SU-DHL-6 (cell line): ENCODE data around the gene KAZN.
"Not testable (repeated sequence)": the region's sequence is repeated elsewhere in the genome, so short reads cannot be mapped to it uniquely, and the experiment has no call there.

ENCODE experiments used
- H2AFZ ChIP-seq: fragments of 200-600 bp; sonication (generic); 2 replicates; pipeline ENCODE4 v1.6.1; 2014; ENCODE audit warnings: low read depth, mild to moderate bottlenecking, moderate library complexity, mixed read lengths, antibody characterized with exemption, low read length; ENCODE audit not compliant: severe bottlenecking
- H3F3A ChIP-seq: fragments of 200-600 bp; shearing (Covaris generic); 2 replicates; pipeline ENCODE4 v1.6.0; 2016; ENCODE audit warnings: antibody characterized with exemption, mild to moderate bottlenecking; ENCODE audit not compliant: insufficient read depth
- H3K27ac ChIP-seq: fragments of 200-600 bp; sonication (generic); 2 replicates; pipeline ENCODE4 v1.5.1; 2016; ENCODE audit warnings: low read depth, mild to moderate bottlenecking, low read length, moderate library complexity, mixed read lengths
- H3K27me3 ChIP-seq: fragments of 200-600 bp; sonication (generic), shearing (Covaris generic); 2 replicates; pipeline ENCODE4 v1.6.0; 2014; ENCODE audit warnings: mild to moderate bottlenecking, low read length
- H3K36me3 ChIP-seq: fragments of 200-600 bp; sonication (generic); 2 replicates; pipeline ENCODE4 v1.6.1; 2014; ENCODE audit warnings: mild to moderate bottlenecking, low read length, mixed read lengths
- H3K4me2 ChIP-seq: fragments of 300-600, 200-600 bp; shearing (Covaris generic), sonication (generic); 2 replicates; pipeline ENCODE4 v1.6.0; 2014; ENCODE audit warnings: low read length, low read depth, mild to moderate bottlenecking; ENCODE audit not compliant: poor library complexity, severe bottlenecking
- H3K4me3 ChIP-seq: fragments of 200-600 bp; sonication (generic); 2 replicates; pipeline ENCODE4 v1.5.1; 2014; ENCODE audit warnings: antibody characterized with exemption, low read length, mild to moderate bottlenecking, mixed read lengths; ENCODE audit not compliant: insufficient read depth, poor library complexity, severe bottlenecking
- H3K79me2 ChIP-seq: fragments of 200-600 bp; sonication (generic); 2 replicates; pipeline ENCODE4 v1.6.1; 2014; ENCODE audit warnings: mild to moderate bottlenecking, low read length, moderate library complexity; ENCODE audit not compliant: insufficient read depth
- H3K9ac ChIP-seq: fragments of 200-600 bp; sonication (generic); 2 replicates; pipeline ENCODE4 v1.7.0; 2014; ENCODE audit warnings: mild to moderate bottlenecking, low read length
- H3K9me2 ChIP-seq: fragments of 200-600 bp; sonication (generic); replicated peaks from 2 replicates; pipeline ENCODE4 v1.6.1; 2014; ENCODE audit warnings: low read length; ENCODE audit not compliant: insufficient read depth
- H3K9me3 ChIP-seq: fragments of 200-600 bp; sonication (generic); 2 replicates; pipeline ENCODE4 v1.6.1; 2014; ENCODE audit warnings: low read length, mixed read lengths; ENCODE audit not compliant: insufficient read depth
- H4K20me1 ChIP-seq: fragments of 200-600 bp; sonication (generic); 2 replicates; pipeline ENCODE4 v1.6.1; 2014; ENCODE audit warnings: low read depth, mild to moderate bottlenecking, antibody characterized with exemption, low read length, moderate library complexity, mixed read lengths
- CTCF ChIP-seq: fragments of 200-600 bp; sonication (generic); IDR thresholded peaks from one replicate; pipeline ENCODE4 v1.5.1; 2017; ENCODE audit warnings: antibody characterized with exemption, mild to moderate bottlenecking, low read length, moderate library complexity; ENCODE audit not compliant: insufficient read depth, poor library complexity, severe bottlenecking
- EZH2phosphoT487 ChIP-seq: fragments of 200-600 bp; sonication (generic), shearing (Covaris generic); conservative IDR thresholded peaks from 2 replicates; pipeline ENCODE4 v1.6.1; 2018; ENCODE audit warnings: mild to moderate bottlenecking, antibody characterized with exemption, low read length, moderate library complexity, mixed read lengths

Gene KAZN

DNA sequence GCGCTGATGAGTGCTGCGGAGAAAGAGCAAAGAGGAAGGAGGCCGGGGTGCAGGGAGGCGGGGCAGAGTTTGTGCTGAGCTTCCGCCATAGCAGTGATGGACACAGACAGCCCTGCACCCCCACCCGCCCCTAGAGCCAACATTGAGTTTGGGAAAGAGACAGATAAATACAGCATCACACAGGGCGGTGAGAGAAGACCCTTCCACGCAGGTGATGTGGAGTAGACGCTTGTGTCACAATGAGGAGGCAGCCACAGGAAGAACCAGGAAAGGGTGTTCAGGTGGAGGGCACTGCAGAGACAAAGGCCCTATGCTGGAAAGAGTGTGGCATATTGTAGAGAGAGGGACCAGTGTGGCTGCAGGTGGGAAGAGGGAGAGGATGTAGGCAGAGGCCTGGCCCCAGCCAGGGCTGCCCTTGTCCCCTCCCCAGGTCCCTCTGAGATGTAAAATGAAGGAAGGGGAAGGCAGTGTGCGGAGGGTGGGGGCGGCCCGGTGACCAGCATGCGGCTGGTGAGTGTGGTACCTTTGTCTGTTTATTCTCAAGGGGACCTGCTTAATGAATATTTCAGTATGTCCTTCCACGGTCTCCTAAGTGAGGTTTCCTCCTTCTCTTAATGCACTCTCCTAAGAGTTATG, 360.7 kb downstream of the KAZN start:
- no peaks in the 10 kb centered on the region for H3K36me3 ChIP-seq
- no peaks in the 10 kb centered on the region for H4K20me1 ChIP-seq
- H3K9me2 ChIP-seq: no peaks in the 10 kb centered on the region
- H3K4me2 ChIP-seq: no peak overlapping the region
- H3K79me2 ChIP-seq: no peaks in the 10 kb centered on the region
- H3K27ac ChIP-seq: no peak overlapping the region
- 0 out of 2 replicates have a peak, but pooled peaks cover 2% of the 10 kb centered on the region for H3K9me3 ChIP-seq
- no peak overlapping the region for H3K9ac ChIP-seq
- H3K27me3 ChIP-seq: no peaks in the 10 kb centered on the region
- TF ChIP-seq CTCF: no peak
- H3F3A ChIP-seq: no peaks in the 10 kb centered on the region
- H2AFZ ChIP-seq: no peak overlapping the region
- no peak overlapping the region for H3K4me3 ChIP-seq

DNA sequence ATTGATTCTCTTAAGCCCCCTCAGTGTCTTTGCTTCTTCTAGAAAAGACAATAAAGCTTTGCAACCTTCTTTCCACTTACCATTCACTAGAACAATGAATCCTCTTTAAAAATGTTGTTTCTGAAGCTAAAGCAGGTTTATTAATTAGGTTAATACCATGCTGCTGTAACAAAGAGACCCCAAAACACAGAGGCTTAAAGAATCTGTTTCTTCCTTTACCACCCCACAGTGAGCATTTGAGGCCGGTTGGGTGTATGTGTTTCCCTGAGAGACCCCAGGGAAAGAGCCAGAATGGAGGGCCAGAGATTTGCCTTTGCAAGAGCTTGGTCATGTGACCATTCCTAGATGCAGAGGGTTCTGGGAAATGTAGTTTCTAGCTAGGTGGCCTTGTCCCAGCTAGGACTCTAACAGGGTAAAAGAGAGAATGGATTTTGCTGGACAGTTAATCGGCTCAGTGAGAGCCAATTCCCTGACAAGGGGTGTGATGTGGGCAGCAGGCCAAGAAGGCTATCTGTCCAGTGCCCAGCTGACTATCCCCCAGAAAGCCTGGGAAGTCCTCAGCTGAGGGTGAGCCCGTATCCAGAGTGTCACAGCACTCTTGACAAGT, 363.3 kb downstream of the KAZN start:
- no peak overlapping the region for H3K9ac ChIP-seq
- no peaks in the 10 kb centered on the region for H3K27me3 ChIP-seq
- H3K79me2 ChIP-seq: no peaks in the 10 kb centered on the region
- H3K36me3 ChIP-seq: no peaks in the 10 kb centered on the region
- TF ChIP-seq CTCF (no peak), EZH2phosphoT487 (no peak)
- H2AFZ ChIP-seq: no peak overlapping the region
- H3K9me2 ChIP-seq: no peaks in the 10 kb centered on the region
- H3K4me3 ChIP-seq: no peak overlapping the region
- no peaks in the 10 kb centered on the region for H4K20me1 ChIP-seq
- H3K4me2 ChIP-seq: no peak overlapping the region
- no peaks in the 10 kb centered on the region for H3K9me3 ChIP-seq
- H3F3A ChIP-seq: no peaks in the 10 kb centered on the region
- H3K27ac ChIP-seq: no peak overlapping the region

DNA sequence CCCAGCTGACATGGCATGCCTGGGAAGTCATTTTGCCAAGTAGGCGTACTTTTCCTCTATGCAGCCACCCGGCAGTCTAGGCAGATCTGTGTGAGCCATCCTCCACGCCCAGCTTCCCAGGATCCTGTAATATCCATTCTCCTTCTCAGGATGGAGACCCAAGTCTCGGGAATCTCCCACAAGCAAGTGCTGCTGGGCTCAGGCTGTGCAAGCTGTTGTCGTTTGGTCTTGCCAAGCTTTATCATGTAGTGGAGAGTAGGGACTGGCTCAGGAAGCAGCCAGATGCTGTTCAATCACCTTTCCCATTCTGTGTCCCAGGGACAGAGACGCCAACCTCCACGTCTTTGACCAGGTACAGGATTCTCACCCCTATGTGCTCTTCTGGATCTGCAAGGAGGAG, 363.9 kb downstream of the KAZN start:
- no peaks in the 10 kb centered on the region for H3F3A ChIP-seq
- H3K27ac ChIP-seq: no peak overlapping the region
- H4K20me1 ChIP-seq: no peaks in the 10 kb centered on the region
- no peak overlapping the region for H3K9ac ChIP-seq
- H3K9me3 ChIP-seq: no peaks in the 10 kb centered on the region
- TF ChIP-seq EZH2phosphoT487 (no peak), CTCF (no peak)
- H3K4me2 ChIP-seq: no peak overlapping the region
- no peak overlapping the region for H3K4me3 ChIP-seq
- no peaks in the 10 kb centered on the region for H3K27me3 ChIP-seq
- H3K9me2 ChIP-seq: no peaks in the 10 kb centered on the region
- H2AFZ ChIP-seq: no peak overlapping the region
- H3K79me2 ChIP-seq: no peaks in the 10 kb centered on the region
- H3K36me3 ChIP-seq: no peaks in the 10 kb centered on the region

- H3K9me2 ChIP-seq, H3F3A ChIP-seq, H3K4me3 ChIP-seq, H3K27me3 ChIP-seq, H2AFZ ChIP-seq, H3K36me3 ChIP-seq, H3K79me2 ChIP-seq, H3K9me3 ChIP-seq, H3K4me2 ChIP-seq, H4K20me1 ChIP-seq, H3K9ac ChIP-seq, H3K27ac ChIP-seq: not testable (repeated sequence)
These were observed 365.6 kb downstream of the KAZN start for GRCh38 chr1:14963791-14964710.
